Measurements from ENCODE around the gene POU6F2. TPM values are rescaled to one million over a fixed set of nuclear protein-coding genes. Genes with fewer than 3 reads are reported as not detected.

The POU6F2 gene
- total RNA-seq, 1 experiment from 2014 or later, result 3.9 TPM

DNA sequence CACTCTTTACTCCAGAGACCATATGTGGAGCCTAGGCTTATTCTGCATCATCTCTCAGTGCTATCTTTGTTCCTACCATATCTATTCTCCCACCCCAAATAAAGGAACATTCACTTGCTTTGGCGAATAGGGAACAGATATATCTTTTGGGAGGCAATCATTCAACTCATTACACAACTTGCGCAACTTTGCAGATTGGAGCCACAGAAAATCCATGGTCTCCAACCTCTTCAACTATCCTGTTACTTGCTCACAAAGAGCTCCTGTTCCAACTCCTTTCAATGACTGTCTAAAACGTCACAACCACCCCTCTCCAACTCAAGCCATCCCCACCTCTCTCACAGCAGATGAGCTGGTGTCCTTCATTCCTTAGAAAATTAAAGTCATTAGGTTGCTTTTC lies 203.7 kb downstream of the POU6F2 start:
- Mint-ChIP-seq H3K27me3 (ENCODE audit: insufficient read depth, unreplicated experiment) (no peaks in the 10 kb centered on the region), H3K36me3 (ENCODE audit: insufficient read depth, unreplicated experiment) (no peaks in the 10 kb centered on the region), H3K9me3 (ENCODE audit: unreplicated experiment) (no peaks in the 10 kb centered on the region), H3K27ac (ENCODE audit: unreplicated experiment) (no peak overlapping the region), H3K4me1 (ENCODE audit: low read depth, unreplicated experiment) (no peaks in the 10 kb centered on the region), H3K4me3 (ENCODE audit: unreplicated experiment) (no peak overlapping the region)
- TF ChIP-seq, protein P1, sequence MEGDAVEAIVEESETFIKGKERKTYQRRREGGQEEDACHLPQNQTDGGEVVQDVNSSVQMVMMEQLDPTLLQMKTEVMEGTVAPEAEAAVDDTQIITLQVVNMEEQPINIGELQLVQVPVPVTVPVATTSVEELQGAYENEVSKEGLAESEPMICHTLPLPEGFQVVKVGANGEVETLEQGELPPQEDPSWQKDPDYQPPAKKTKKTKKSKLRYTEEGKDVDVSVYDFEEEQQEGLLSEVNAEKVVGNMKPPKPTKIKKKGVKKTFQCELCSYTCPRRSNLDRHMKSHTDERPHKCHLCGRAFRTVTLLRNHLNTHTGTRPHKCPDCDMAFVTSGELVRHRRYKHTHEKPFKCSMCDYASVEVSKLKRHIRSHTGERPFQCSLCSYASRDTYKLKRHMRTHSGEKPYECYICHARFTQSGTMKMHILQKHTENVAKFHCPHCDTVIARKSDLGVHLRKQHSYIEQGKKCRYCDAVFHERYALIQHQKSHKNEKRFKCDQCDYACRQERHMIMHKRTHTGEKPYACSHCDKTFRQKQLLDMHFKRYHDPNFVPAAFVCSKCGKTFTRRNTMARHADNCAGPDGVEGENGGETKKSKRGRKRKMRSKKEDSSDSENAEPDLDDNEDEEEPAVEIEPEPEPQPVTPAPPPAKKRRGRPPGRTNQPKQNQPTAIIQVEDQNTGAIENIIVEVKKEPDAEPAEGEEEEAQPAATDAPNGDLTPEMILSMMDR (IDR thresholded peaks at IDR 0.05; ENCODE audit: insufficient read depth in 1 of 2, low read depth in 1 of 2, low read length in 1 of 2, severe bottlenecking in 1 of 2, unreplicated experiment in 1 of 2), result no peak
- H3K4me1 ChIP-seq, result no peaks in the 10 kb centered on the region
- ChIA-PET CTCF (no interaction called here), POLR2A (no interaction called here)
- no peaks in the 10 kb centered on the region; the same call in 1 of the 2 replicates for H3K27me3 ChIP-seq (replicated peaks; ENCODE audit: control insufficient read depth, insufficient read depth, low read length)
- DNase-seq, result no peak
- BruUV-seq (replicated peaks), result no TSS peak
- 0 out of 2 replicates have a peak, but pooled peaks cover 4% of the 10 kb centered on the region for H3K9me3 ChIP-seq
- no peaks in the 10 kb centered on the region for H3K36me3 ChIP-seq (ENCODE audit: control insufficient read depth, insufficient read depth, low read length)
- no peak overlapping the region for H3K4me3 ChIP-seq (ENCODE audit: low read depth, low read length)
- intact Hi-C loops (cut with micrococcal nuclease; ENCODE audit: unreplicated experiment), result no loop called here

DNA sequence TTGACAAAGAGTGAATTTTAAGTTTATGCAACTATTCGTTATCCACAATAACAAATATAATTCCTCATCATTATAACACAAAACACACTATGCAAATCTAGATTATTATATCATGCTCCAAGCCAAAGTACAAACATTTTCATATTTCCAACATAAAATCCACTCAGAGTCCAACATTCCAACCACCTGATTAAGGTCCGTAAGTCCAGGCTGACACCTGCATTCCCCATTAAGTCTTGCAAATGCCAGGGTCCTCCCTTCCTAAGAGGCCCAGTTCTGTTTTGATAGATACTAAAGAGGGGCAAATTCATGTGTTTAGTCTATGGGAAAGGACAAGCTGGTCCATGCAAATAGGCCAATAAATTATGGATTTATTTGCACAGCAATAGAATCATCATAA lies 206.1 kb downstream of the POU6F2 start:
- intact Hi-C loops (cut with micrococcal nuclease; ENCODE audit: unreplicated experiment), result no loop called here
- BruUV-seq (replicated peaks), result no TSS peak
- no peaks in the 10 kb centered on the region for H3K27me3 ChIP-seq (replicated peaks; ENCODE audit: control insufficient read depth, insufficient read depth, low read length)
- H3K4me3 ChIP-seq (ENCODE audit: low read depth, low read length), result no peak overlapping the region
- TF ChIP-seq, protein P1 (IDR thresholded peaks at IDR 0.05; ENCODE audit: insufficient read depth in 1 of 2, low read depth in 1 of 2, low read length in 1 of 2, severe bottlenecking in 1 of 2, unreplicated experiment in 1 of 2), result no peak
- no peak for DNase-seq
- H3K4me1 ChIP-seq, result no peaks in the 10 kb centered on the region
- no peaks in the 10 kb centered on the region for H3K4me1 Mint-ChIP-seq (ENCODE audit: low read depth, unreplicated experiment)
- H3K36me3 Mint-ChIP-seq (ENCODE audit: insufficient read depth, unreplicated experiment), result no peaks in the 10 kb centered on the region
- H3K36me3 ChIP-seq (ENCODE audit: control insufficient read depth, insufficient read depth, low read length), result no peaks in the 10 kb centered on the region
- ChIA-PET POLR2A (no interaction called here), CTCF (no interaction called here)
- H3K4me3 Mint-ChIP-seq (ENCODE audit: unreplicated experiment), result no peak overlapping the region
- no peaks in the 10 kb centered on the region for H3K9me3 Mint-ChIP-seq (ENCODE audit: unreplicated experiment)
- H3K9me3 ChIP-seq, result 0 out of 2 replicates have a peak, but pooled peaks cover 4% of the 10 kb centered on the region
- H3K27me3 Mint-ChIP-seq (ENCODE audit: insufficient read depth, unreplicated experiment), result no peaks in the 10 kb centered on the region
- H3K27ac Mint-ChIP-seq (ENCODE audit: unreplicated experiment), result no peak overlapping the region

DNA sequence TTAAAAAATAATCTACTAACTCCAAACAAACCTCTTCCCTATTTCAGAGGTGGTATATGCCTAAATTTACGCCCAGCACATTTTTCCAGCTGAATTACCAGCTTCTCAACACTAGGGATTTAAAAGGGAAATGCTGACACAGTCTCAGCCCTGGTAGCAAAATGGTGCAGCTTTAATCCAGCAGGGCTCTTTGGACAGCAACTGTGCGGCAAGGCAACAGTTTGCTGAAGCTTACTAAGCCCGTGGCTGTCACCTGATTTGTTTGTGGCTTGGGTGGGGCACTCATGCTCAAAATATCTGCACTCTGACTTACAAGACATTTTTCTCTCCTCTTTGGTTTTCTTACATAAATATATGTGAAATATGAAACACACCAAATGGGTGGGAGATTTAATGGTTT lies 206.7 kb downstream of the POU6F2 start:
- Histone ChIP-seq H3K4me3 (ENCODE audit: low read depth, low read length) (no peak overlapping the region), H3K4me1 (no peaks in the 10 kb centered on the region), H3K36me3 (ENCODE audit: control insufficient read depth, insufficient read depth, low read length) (no peaks in the 10 kb centered on the region), H3K9me3 (0 out of 2 replicates have a peak, but pooled peaks cover 4% of the 10 kb centered on the region), H3K27me3 (replicated peaks; ENCODE audit: control insufficient read depth, insufficient read depth, low read length) (no peaks in the 10 kb centered on the region)
- intact Hi-C loops (cut with micrococcal nuclease; ENCODE audit: unreplicated experiment), result no loop called here
- DNase-seq, result no peak
- Mint-ChIP-seq H3K36me3 (ENCODE audit: insufficient read depth, unreplicated experiment) (no peaks in the 10 kb centered on the region), H3K4me3 (ENCODE audit: unreplicated experiment) (no peak overlapping the region), H3K27ac (ENCODE audit: unreplicated experiment) (no peak overlapping the region), H3K4me1 (ENCODE audit: low read depth, unreplicated experiment) (no peaks in the 10 kb centered on the region), H3K9me3 (ENCODE audit: unreplicated experiment) (no peaks in the 10 kb centered on the region), H3K27me3 (ENCODE audit: insufficient read depth, unreplicated experiment) (no peaks in the 10 kb centered on the region)
- TF ChIP-seq, protein P1 (IDR thresholded peaks at IDR 0.05; ENCODE audit: insufficient read depth in 1 of 2, low read depth in 1 of 2, low read length in 1 of 2, severe bottlenecking in 1 of 2, unreplicated experiment in 1 of 2), result no peak
- CTCF ChIA-PET, result no interaction called here
- no TSS peak for BruUV-seq (replicated peaks)
- POLR2A ChIA-PET, result no interaction called here

Measured in Caco-2 (cell line).